Stimulated activated CD4-positive, alpha-beta T cell treated with anti-CD3 and anti-CD28 coated beads, Interleukin-15, amount 100 ng/mL, for 48 hours (primary cell): ENCODE results near the gene WDR91.
"Not testable (repeated sequence)": the region's sequence is repeated elsewhere in the genome, so short reads cannot be mapped to it uniquely, and the experiment has no call there.

Experiments
- DNase-seq, 2 donors: peaks; one replicate each; pipeline ENCODE4 v3.0.0-alpha.2; 2020; ENCODE audit warnings: low read depth in 2 of 2

The WDR91 gene

GRCh38 chr7:135234095-135234494, 22.8 kb upstream of the WDR91 start:
- DNase-seq: not testable (repeated sequence)

DNA sequence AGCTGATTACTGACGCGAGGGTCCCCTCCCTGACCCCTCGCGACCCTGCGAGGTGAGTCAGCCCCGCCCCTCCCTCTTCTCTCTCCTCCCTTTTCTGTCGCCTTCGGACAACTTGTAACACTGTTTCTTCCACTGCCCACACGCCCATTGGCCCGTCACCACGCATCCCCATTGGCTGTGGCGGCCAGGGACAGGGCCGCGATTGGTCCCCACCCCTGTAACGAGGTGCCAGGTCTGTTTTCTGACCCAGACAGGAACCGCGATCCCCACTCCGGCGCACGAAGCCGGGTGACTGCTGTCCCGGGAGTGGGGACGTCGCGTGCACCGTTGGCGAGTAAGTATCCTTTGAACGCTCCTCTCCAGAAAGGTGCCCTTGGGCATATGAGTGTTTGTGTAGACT, 22.2 kb upstream of the WDR91 start, which contains the start of gene STRA8:
TSS of gene STRA8 (plus strand) at position 269 of the 400 bp plus-strand sequence. CDS start 6,687 bp downstream, outside the sequence.
- DNase-seq: no peak

GRCh38 chr7:135232720-135233119, 21.4 kb upstream of the WDR91 start:
- no peak for DNase-seq

GRCh38 chr7:135232087-135232486, 20.8 kb upstream of the WDR91 start:
- no peak for DNase-seq

- DNase-seq: no peak
These were observed 20.4 kb upstream of the WDR91 start for GRCh38 chr7:135231686-135232085.

- DNase-seq: no peak
These were observed 12.7 kb upstream of the WDR91 start for GRCh38 chr7:135224027-135224426.

GRCh38 chr7:135217645-135218509, 6.6 kb upstream of the WDR91 start:
- DNase-seq: no peak

GRCh38 chr7:135215698-135216097, 4.4 kb upstream of the WDR91 start:
- no peak for DNase-seq

DNA sequence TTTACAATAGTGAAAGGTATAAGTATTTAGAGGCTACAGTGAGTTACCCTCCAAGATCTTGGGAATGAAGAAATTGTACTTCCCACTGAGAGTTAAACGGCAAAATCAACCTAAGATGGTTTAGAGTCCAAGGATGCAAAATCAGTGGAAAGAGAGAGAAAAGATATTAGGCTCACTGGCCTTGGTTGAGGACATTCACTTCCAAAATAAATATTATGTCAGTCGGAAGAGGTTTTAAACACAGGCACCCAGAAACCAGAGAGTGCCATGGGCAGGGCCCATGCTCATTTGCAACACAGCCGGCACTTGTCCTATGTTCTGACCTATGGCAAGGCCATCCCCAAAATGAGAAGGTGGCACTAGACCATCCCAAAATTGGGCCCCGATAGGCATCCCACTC, 3.9 kb upstream of the WDR91 start:
- DNase-seq: no peak

GRCh38 chr7:135213831-135214230, 2.5 kb upstream of the WDR91 start:
- no peak for DNase-seq

DNA sequence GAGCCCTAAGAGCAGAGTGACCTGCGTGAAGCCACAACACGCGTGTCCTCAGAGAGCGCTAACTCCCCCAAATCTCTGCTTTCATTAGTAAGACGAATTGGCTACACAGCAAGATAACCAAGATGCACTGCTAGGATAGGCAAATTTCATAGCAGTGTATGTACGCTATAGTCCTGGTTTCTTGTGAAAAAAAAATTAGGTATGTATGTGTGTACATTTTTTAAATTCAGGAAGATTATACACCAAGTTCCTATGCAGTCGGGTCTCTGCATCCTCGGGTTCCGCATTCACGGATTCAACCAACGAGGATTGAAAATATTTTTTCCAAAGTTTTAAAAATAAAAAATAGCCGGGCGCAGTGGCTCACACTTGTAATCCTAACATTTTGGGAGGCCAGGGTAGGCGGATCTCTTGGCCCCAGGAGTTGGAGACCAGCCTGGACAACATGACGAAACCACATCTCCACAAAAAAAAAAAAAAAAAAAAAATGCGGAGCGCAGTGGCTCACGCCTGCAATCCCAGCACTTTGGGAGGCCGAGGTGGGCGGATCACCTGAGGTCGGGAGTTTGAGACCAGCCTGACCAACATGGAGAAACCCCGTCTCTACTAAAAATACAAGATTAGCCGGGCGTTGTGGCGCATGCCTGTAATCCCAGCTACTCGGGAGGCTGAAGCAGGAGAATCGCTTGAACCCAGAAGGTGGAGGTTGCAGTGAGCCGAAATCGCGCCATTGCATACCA, 790 bp upstream of the WDR91 start:
- not testable (repeated sequence) for DNase-seq

GRCh38 chr7:135210888-135211178, 493 bp downstream of the WDR91 start:
- no peak for DNase-seq

DNA sequence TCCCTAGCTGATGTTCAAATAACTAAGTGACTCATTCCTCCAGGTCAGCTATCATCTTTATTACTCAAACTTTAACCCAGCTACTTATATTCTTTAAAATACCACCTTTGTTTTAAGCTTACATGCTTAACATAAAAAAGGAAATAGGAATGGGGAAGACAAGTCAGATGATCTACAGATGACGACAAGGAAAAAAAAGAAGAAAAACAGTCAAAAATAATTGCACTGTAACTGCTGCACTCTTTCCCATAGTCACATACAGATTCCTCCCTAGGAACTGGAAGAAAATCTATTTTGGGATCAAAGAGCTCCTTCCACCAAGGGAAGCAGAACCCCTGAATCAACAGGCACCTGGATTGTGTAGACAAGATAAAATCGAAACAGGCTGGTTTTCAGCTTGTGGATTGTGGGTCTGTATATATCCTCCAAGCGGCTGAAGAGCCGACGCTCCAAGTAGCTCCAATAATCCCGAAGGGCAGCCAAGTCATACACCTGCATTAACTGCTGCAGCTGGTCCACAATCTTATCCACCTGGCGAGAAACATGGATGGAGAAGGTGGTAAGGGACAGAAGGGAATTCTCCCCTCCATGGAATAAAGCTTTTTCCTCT, 2.0 kb downstream of the WDR91 start:
- no peak for DNase-seq

DNA sequence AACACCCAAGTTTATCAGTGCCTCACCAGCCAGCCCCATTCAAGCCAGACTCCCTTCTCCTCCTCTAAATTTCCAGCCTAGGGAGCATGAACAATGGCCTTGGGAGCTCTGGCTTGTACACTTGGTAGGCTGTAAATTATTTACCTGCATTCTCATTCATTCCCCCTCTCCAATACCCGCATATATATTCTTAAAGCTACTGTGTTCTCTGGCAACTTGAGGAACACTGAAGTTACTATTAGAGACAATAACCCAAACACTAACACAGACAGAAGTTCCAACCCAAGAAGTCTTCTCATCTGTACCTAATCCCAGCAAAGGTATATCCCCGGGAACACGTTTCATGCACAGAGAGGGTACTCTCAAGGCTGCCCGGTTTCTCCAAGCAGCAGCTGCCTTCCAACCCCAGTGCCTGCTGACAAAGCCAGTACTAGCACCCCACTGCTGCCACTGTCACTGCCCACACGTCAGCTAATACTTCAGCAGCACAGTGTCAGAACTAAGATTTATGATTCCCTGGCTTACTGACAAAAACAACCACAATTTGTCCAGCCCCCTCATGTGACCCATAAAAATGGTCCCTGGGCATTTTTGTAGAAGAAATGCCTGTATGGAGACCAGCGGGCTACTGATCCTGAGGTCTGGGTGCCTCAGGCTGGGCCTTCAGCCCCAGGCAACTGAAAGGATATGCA, 3.1 kb downstream of the WDR91 start:
- DNase-seq: no peak

DNA sequence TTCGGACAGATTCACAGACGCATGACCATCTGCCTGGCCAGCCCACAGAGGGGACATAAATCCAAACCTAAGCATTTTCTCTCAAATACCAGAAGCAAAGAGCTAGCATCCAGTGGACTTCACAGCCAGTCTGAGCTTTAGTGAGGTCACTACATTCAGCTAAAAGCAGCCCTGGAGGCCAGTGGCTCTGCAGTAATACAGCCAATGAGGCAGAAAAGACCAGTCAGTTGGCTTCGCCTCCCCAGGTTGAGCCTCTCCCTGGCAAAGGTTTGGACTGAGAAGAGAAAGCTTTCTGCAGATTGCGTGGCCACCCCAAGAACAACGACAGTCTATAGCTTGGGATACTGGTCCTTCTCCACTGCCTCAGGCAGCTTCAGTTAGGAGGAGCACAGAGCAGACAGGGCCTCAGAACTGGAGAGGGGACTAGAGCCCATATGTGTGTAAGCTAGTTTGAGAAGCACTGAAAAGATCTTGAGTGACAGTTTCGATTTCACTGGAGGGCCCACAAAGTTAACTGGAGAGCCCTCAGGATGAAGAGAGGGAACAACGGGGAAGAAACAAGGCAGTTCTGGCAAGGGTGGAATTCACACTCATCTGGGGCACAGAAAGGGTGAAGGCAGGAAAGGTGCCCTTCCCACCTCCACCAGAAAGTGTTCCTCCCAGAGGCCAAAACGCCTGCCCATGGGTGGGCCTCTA, 3.8 kb downstream of the WDR91 start:
- no peak for DNase-seq

- no peak for DNase-seq
These were observed 4.4 kb downstream of the WDR91 start for GRCh38 chr7:135206941-135207391.

DNA sequence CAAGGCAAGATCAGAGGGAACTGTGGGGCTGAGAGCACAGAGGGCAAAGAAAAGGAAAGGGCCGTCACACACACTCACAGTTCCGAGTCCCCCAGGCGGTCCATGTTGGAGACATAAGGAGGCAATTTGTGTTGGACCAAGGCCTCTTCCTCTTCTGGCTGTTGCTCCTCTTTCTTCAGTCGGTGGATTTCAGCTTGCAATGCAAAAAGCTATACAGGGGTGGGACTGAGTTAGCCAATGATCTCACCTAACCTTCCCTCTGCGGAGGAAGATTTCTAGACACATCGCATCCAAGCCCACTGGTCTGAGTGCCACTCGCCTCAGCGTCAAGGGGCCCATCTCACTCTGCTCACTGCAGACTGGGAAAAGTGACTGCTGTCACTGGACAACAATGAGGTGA, 5.5 kb downstream of the WDR91 start:
- DNase-seq: no peak

GRCh38 chr7:135204876-135205275, 6.5 kb downstream of the WDR91 start:
- no peak for DNase-seq

DNA sequence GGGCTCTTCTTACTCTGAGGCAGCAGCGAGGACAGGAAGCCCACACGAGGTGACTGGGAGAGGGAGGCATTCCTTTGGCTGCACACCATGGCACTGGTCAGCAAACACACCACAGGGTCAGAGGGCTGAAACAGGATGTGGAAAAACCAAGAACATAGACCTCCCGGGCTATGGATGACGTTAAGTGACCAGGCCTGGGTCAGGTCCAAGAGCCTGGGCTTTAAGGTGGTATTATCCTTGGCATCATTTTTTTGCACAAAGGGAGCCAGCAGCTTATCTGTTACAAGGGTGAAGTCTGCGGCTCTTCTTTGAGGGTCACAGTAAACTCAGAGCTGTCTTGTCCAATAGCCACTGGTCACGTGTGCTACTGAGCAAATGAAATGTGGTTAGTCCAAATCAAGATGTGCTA, 7.0 kb downstream of the WDR91 start:
- no peak for DNase-seq

- no peak for DNase-seq
These were observed 10.0 kb downstream of the WDR91 start for GRCh38 chr7:135201350-135201749.

GRCh38 chr7:135200821-135201331, 10.4 kb downstream of the WDR91 start:
- no peak for DNase-seq
